ENCODE data around the gene IL10RA.
"Not testable (repeated sequence)": the region's sequence is repeated elsewhere in the genome, so short reads cannot be mapped to it uniquely, and the experiment has no call there.

Gene IL10RA

GRCh38 chr11:117973503-117973860 lies 12.7 kb upstream of the IL10RA start:
- in situ Hi-C loops (cut with MboI; ENCODE audit: low sequenced_read_pairs, unreplicated experiment) = no loop called here
- no peak for TF ChIP-seq CTCF (IDR thresholded peaks at IDR 0.05; ENCODE audit: borderline replicate concordance, control extremely low read depth, extremely low read depth, insufficient read depth, missing control alignments)
- no peak for DNase-seq (ENCODE audit: low spot score)

GRCh38 chr11:117976445-117976844 lies 9.7 kb upstream of the IL10RA start:
- in situ Hi-C loops (cut with MboI; ENCODE audit: low sequenced_read_pairs, unreplicated experiment) = no loop called here
- TF ChIP-seq CTCF (IDR thresholded peaks at IDR 0.05; ENCODE audit: borderline replicate concordance, control extremely low read depth, extremely low read depth, insufficient read depth, missing control alignments) = no peak
- no peak for DNase-seq (ENCODE audit: low spot score)

- no peak for DNase-seq (ENCODE audit: low spot score)
- in situ Hi-C loops (cut with MboI; ENCODE audit: low sequenced_read_pairs, unreplicated experiment) = no loop called here
- TF ChIP-seq CTCF (IDR thresholded peaks at IDR 0.05; ENCODE audit: borderline replicate concordance, control extremely low read depth, extremely low read depth, insufficient read depth, missing control alignments) = no peak
Measured at GRCh38 chr11:117977029-117977428, 9.2 kb upstream of the IL10RA start.

GRCh38 chr11:117977612-117978264 lies 8.5 kb upstream of the IL10RA start:
- DNase-seq (ENCODE audit: low spot score); in situ Hi-C loops (cut with MboI; ENCODE audit: low sequenced_read_pairs, unreplicated experiment): not testable (repeated sequence)

GRCh38 chr11:117978291-117978910 lies 7.8 kb upstream of the IL10RA start:
- in situ Hi-C loops (cut with MboI; ENCODE audit: low sequenced_read_pairs, unreplicated experiment) = not testable (repeated sequence)

GRCh38 chr11:117978991-117979390 lies 7.2 kb upstream of the IL10RA start:
- no peak for TF ChIP-seq CTCF (IDR thresholded peaks at IDR 0.05; ENCODE audit: borderline replicate concordance, control extremely low read depth, extremely low read depth, insufficient read depth, missing control alignments)
- no peak for DNase-seq (ENCODE audit: low spot score)
- in situ Hi-C loops (cut with MboI; ENCODE audit: low sequenced_read_pairs, unreplicated experiment) = no loop called here

More at GRCh38 chr11:117978291-117978910, 7.8 kb upstream of the IL10RA start:
- DNase-seq (ENCODE audit: low spot score) = not testable (repeated sequence)

GRCh38 chr11:117979481-117980211 lies 6.5 kb upstream of the IL10RA start:
- in situ Hi-C loops (cut with MboI; ENCODE audit: low sequenced_read_pairs, unreplicated experiment) = no loop called here
- no peak for TF ChIP-seq CTCF (IDR thresholded peaks at IDR 0.05; ENCODE audit: borderline replicate concordance, control extremely low read depth, extremely low read depth, insufficient read depth, missing control alignments)
- no peak for DNase-seq (ENCODE audit: low spot score)
